Retinal pigment epithelial cell (primary cell): ENCODE data around the gene GAB2.

Experiments used
- DNase-seq: peaks from one replicate; pipeline ENCODE4 v3.0.0-alpha.2; 2010; ENCODE audit warnings: low read depth
- H3K4me3 ChIP-seq: 2 replicates; pipeline ENCODE4 v1.5.1; 2011; ENCODE audit warnings: mild to moderate bottlenecking, low read length, control low read depth, moderate library complexity
- CTCF ChIP-seq: conservative IDR thresholded peaks from 2 replicates; pipeline ENCODE4 v1.5.1; 2011; ENCODE audit warnings: low read depth, low read length, control low read depth, inconsistent platforms

GAB2 gene

GRCh38 chr11:78292109-78292803, 125.4 kb downstream of the GAB2 start:
- DNase-seq, result no peak
- TF ChIP-seq CTCF, result no peak
- H3K4me3 ChIP-seq, result no peak overlapping the region

DNA sequence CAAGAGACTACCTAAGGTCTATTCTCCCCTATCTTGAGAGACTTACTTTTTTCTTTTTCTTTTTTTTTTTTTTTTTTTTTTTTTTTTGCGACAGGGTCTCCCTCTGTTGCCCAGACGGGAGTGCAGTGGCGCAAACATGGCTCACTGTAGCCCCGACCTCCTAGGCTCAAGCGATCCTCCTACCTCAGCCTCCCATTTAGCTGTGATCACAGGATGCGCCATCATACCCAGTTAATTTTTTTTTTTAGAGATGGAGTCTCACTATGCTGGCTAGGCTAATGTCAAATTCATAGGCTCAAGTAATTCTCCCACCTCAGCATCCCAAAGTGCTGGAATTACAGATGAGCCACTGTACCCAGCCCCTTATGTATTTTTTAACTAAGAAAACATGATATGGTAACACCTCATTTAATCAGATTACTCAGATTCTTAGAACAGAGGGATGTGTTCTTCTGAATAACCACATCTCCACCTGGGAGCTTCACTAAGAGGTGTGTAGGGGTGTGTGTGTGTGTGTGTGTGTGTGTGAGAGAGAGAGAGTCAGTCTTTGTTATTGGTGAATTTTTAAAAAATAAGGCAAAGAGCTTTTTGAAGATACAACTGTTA, 126.0 kb downstream of the GAB2 start:
- no peak for TF ChIP-seq CTCF
- no peak overlapping the region for H3K4me3 ChIP-seq
- DNase-seq, result no peak

GRCh38 chr11:78290293-78291176, 127.1 kb downstream of the GAB2 start:
- TF ChIP-seq CTCF, result no peak
- DNase-seq, result no peak
- H3K4me3 ChIP-seq, result no peak overlapping the region

DNA sequence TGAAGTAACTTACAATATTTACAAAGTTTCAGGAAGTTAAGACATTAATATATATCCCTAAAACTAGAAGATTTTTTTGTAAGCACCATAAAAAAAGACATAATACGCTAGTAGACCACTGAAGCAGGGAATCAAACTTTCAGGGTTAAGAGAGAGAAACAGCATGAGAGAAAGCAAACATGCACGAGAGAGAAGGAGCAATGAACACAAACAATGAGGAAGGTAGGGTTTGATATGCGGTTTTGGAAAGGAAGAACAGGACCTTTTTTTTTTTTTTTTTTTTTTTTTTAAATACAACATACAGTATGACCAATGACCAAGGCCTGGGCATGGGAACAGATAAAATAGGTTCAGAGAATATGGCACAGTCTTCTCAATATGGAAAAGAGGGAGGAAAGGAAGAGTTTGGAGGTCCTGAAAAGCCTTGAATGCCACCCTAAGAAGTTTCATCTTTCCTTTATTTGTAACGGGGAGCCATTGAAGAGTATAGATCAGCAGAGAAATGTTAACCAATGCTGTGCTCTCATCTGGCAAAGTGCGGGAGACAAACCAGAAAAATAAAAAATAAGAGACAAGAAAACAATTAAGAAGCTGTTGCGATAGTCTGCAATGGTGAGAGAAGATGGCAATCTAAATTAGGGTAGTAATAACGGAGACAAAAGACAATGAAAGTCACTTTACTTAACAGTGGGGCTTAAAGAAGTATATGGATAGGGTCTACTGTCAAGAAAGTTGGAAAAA, 127.9 kb downstream of the GAB2 start:
- DNase-seq, result no peak
- H3K4me3 ChIP-seq, result no peak overlapping the region
- TF ChIP-seq CTCF, result no peak

DNA sequence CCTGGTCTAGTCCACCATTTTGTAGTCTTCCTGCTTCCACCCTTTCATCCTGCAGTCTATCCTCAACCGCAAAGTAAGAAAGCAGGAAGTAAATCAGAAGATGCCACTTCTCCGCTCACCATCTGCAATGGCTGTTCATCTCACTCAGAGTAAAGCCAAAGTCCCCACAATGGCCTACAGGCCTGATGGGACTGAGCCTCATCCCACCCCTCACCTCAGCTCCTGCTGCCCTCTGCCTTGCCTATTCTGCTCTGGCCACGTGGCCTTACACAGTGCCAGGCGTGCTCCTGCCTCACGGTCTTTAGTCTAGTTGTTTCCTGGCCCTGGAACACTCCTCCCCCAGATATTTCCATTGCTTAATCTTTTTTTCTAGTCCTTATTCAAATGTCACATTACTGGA, 133.4 kb downstream of the GAB2 start:
- no peak for TF ChIP-seq CTCF
- no peak overlapping the region for H3K4me3 ChIP-seq
- no peak for DNase-seq

DNA sequence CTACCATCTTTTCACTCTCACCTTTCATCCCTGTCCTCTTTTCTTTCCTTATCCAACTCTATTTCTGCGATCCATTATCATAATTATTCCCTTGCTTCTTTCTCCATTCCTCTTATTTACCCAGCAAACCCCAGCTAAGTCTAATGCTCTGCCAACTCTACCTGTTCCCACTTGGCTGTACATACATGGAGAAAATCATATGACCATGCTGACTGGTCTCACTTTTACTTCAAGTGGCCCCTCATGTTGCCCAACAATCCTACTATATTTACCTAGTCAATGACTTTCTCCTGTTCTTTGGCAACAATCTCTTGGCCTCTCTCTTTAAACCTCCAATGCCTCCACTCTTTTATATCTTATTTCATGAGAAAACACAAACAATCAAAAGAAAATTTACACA, 134.8 kb downstream of the GAB2 start:
- TF ChIP-seq CTCF, result no peak
- no peak for DNase-seq
- H3K4me3 ChIP-seq, result no peak overlapping the region
